ENCODE measurements around the gene MAGEA11. TPM values are rescaled to one million over a fixed set of nuclear protein-coding genes. Genes with fewer than 3 reads are reported as not detected.

MAGEA11 gene
- polyA plus RNA-seq, 1 experiment: not detected

- CTCF ChIA-PET: no interaction called here
- Histone ChIP-seq H3K27me3 (ENCODE audit: control insufficient read depth, insufficient read depth, low read length) (no peaks in the 10 kb centered on the region), H3K36me3 (ENCODE audit: control insufficient read depth, insufficient read depth, low read length) (no peaks in the 10 kb centered on the region), H3K4me3 (ENCODE audit: low read depth, low read length) (no peak overlapping the region)
- TF ChIP-seq, protein P1, sequence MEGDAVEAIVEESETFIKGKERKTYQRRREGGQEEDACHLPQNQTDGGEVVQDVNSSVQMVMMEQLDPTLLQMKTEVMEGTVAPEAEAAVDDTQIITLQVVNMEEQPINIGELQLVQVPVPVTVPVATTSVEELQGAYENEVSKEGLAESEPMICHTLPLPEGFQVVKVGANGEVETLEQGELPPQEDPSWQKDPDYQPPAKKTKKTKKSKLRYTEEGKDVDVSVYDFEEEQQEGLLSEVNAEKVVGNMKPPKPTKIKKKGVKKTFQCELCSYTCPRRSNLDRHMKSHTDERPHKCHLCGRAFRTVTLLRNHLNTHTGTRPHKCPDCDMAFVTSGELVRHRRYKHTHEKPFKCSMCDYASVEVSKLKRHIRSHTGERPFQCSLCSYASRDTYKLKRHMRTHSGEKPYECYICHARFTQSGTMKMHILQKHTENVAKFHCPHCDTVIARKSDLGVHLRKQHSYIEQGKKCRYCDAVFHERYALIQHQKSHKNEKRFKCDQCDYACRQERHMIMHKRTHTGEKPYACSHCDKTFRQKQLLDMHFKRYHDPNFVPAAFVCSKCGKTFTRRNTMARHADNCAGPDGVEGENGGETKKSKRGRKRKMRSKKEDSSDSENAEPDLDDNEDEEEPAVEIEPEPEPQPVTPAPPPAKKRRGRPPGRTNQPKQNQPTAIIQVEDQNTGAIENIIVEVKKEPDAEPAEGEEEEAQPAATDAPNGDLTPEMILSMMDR (IDR thresholded peaks at IDR 0.05; ENCODE audit: insufficient read depth, low read depth, low read length): no peak
- POLR2A ChIA-PET: no interaction called here
- no peak for DNase-seq (ENCODE audit: low read depth)
Observed at GRCh38 chrX:149699761-149700160, 12.1 kb upstream of the MAGEA11 start.

DNA sequence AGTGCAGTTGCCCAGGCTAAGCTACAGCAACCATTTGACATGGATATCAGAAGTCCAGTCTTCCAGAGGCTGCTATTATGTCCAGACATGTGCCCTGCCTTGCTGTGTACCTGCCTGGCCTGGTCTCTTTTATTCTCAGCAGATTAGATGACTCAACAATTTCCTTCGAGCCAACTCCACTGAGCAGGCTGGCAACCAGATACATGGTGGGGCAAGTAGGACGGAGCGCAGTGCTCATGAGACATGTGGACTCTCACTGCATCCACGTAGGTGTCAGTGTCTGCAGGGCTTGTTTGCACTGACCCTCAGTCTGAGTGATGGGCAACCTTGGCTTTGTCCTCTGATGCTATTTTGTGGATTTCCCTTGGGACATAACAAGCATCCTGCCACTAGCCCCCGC is 7.2 kb upstream of the MAGEA11 start:
- CTCF ChIA-PET: no interaction called here
- Histone ChIP-seq H3K4me3 (ENCODE audit: low read depth, low read length) (no peak overlapping the region), H3K27me3 (ENCODE audit: control insufficient read depth, insufficient read depth, low read length) (no peaks in the 10 kb centered on the region), H3K36me3 (ENCODE audit: control insufficient read depth, insufficient read depth, low read length) (no peaks in the 10 kb centered on the region)
- no peak for DNase-seq (ENCODE audit: low read depth)
- TF ChIP-seq, protein P1 (IDR thresholded peaks at IDR 0.05; ENCODE audit: insufficient read depth, low read depth, low read length): no peak
- POLR2A ChIA-PET: no interaction called here

DNA sequence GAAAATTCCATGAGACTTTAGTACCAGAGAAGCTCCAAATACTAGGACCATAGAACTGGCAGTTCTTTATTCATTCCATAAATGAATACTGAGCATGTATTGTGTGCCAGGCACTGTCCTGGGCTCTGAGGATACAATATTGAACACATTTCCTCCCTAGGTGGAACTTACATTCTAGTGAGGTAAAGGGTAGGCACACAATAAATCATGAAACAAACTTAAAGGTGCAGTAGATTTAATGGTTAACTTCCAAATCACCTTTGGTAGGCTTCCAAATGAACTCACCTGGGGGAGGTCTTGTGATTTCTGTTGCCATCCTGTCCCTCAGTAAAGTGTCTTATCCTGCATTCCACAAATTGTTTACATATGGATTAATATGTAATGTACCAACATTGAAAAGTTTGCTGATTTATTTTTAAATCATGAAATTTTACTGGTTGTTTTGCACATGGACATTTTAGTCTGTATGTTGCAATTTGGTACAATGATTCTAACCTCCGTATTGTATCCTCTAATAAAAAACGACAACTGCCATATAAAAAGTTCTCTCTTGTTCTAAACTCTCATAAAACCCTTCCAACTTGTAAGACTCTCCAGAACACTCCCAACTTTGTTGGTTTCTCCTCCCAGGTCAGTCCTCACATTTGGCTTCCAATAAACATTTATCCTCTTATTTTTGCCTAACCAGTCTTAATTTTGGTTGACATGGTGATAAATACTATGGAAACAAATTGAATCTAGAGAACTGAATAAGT is 4.5 kb upstream of the MAGEA11 start:
- Histone ChIP-seq H3K36me3 (ENCODE audit: control insufficient read depth, insufficient read depth, low read length) (no peaks in the 10 kb centered on the region), H3K27me3 (ENCODE audit: control insufficient read depth, insufficient read depth, low read length) (no peaks in the 10 kb centered on the region), H3K4me3 (ENCODE audit: low read depth, low read length) (no peak overlapping the region)
- TF ChIP-seq, protein P1 (IDR thresholded peaks at IDR 0.05; ENCODE audit: insufficient read depth, low read depth, low read length): no peak
- POLR2A ChIA-PET: no interaction called here
- CTCF ChIA-PET: no interaction called here
- DNase-seq (ENCODE audit: low read depth): no peak

DNA sequence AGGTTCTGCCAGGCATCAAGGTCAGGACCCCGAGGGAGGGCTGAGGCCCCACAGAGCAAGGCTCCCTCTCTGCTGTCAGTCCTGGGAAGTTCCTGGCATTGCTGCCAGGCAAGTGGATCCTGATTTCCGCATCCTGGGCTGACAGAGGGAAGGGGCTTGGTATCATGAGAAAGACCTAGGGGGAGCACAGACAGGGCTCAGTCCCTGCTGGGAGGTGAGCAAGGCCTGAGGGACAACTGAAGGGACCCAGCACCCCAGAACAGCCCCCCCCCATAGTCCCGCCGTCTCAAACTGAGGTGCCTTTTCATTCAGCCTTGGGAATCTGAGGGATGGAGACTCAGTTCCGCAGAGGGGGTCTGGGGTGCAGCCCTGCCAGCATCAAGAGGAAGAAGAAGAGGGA is 971 bp downstream of the MAGEA11 start:
- Histone ChIP-seq H3K27me3 (ENCODE audit: control insufficient read depth, insufficient read depth, low read length) (no peaks in the 10 kb centered on the region), H3K36me3 (ENCODE audit: control insufficient read depth, insufficient read depth, low read length) (no peaks in the 10 kb centered on the region), H3K4me3 (ENCODE audit: low read depth, low read length) (no peak overlapping the region)
- DNase-seq (ENCODE audit: low read depth): no peak
- POLR2A ChIA-PET: no interaction called here
- CTCF ChIA-PET: no interaction called here
- TF ChIP-seq, protein P1 (IDR thresholded peaks at IDR 0.05; ENCODE audit: insufficient read depth, low read depth, low read length): no peak

DNA sequence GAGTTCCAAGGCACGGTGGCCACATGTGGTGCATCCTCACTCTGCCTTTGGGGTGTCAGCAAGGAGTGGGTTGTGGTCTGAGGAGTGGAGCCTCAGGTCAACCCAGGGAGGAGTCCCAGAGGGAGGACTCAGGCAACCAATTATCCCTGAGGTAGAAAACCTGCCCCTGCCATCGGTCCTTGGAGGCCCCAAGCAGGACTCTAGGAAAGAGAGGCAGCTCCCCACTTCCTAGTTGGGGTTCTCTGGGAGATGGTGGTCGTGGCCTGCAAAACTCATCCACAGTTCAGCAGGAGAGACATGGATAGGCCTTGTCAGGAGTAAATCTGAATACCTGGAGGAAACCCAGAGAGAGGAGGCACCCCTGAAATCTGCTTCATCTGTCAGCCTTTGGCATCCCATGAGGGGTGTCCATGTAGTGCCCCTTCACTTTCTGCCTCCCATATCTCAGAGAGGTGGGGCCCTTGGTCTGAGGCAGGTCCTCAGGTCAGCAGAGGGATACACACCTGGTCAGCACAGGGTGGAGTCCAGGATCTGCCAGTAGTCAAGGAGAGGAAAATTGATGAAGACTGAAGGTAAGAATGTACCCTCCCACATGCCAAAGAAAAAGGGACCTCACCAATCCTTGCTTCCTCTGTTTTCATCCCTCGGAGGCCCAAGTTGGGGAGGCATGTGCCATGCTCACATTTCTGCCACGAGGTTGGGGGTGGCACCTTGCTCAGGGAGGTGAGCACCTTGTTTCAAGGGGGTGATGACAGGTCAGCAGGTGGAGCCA is 1.6 kb downstream of the MAGEA11 start:
- Histone ChIP-seq H3K4me3 (ENCODE audit: low read depth, low read length) (no peak overlapping the region), H3K27me3 (ENCODE audit: control insufficient read depth, insufficient read depth, low read length) (no peaks in the 10 kb centered on the region), H3K36me3 (ENCODE audit: control insufficient read depth, insufficient read depth, low read length) (no peaks in the 10 kb centered on the region)
- POLR2A ChIA-PET: no interaction called here
- CTCF ChIA-PET: no interaction called here
- TF ChIP-seq, protein P1 (IDR thresholded peaks at IDR 0.05; ENCODE audit: insufficient read depth, low read depth, low read length): no peak
- no peak for DNase-seq (ENCODE audit: low read depth)
